Glutamatergic neuron (in vitro differentiated cells): ENCODE data around the gene DIAPH1. TPM values are rescaled to one million over a fixed set of nuclear protein-coding genes. Genes with fewer than 3 reads are reported as not detected.

ENCODE experiments used
- DNase-seq: peaks from one replicate; pipeline ENCODE4 v3.0.0; 2022
- H3K27ac Mint-ChIP-seq: one replicate; pipeline ENCODE4 v1.8.0; 2020; ENCODE audit warnings: mild to moderate bottlenecking, mixed read lengths, inconsistent platforms; ENCODE audit not compliant: unreplicated experiment
- H3K27me3 Mint-ChIP-seq: one replicate; pipeline ENCODE4 v1.8.0; 2020; ENCODE audit warnings: mild to moderate bottlenecking, moderate library complexity, mixed read lengths, inconsistent platforms; ENCODE audit not compliant: unreplicated experiment
- H3K36me3 Mint-ChIP-seq: one replicate; pipeline ENCODE4 v1.8.0; 2020; ENCODE audit warnings: mild to moderate bottlenecking, mixed read lengths, inconsistent platforms; ENCODE audit not compliant: unreplicated experiment
- H3K4me1 Mint-ChIP-seq: one replicate; pipeline ENCODE4 v1.8.0; 2020; ENCODE audit warnings: mild to moderate bottlenecking, low read depth, mixed read lengths, inconsistent platforms; ENCODE audit not compliant: unreplicated experiment
- H3K4me3 Mint-ChIP-seq: one replicate; pipeline ENCODE4 v1.8.0; 2020; ENCODE audit warnings: mild to moderate bottlenecking, mixed read lengths, inconsistent platforms; ENCODE audit not compliant: unreplicated experiment
- H3K9me3 Mint-ChIP-seq: one replicate; pipeline ENCODE4 v1.8.0; 2020; ENCODE audit warnings: mild to moderate bottlenecking, moderate library complexity, mixed read lengths, inconsistent platforms; ENCODE audit not compliant: unreplicated experiment
- CTCF ChIP-seq: fragments of 200-600 bp; sonication (generic); IDR thresholded peaks from one replicate; pipeline ENCODE4 v1.5.0; 2021; ENCODE audit not compliant: partially characterized antibody, unreplicated experiment
- total RNA-seq: library from RNA; stranded (reverse); fragmentation: NEBNext Ultra II Directional; extraction: Animal tissue kit (Norgen Biotek cat#: 25700); gene quantifications from one replicate; pipeline ENCODE4 v1.2.1, GENCODE V29; 2021; ENCODE audit not compliant: unreplicated experiment

The DIAPH1 gene
- total RNA-seq, 1 donor from 2014 or later: 51.6 TPM

- no peaks in the 10 kb centered on the region for H3K4me1 Mint-ChIP-seq
- no peak overlapping the region for H3K27ac Mint-ChIP-seq
- H3K36me3 Mint-ChIP-seq: peaks cover 3% of the 10 kb centered on the region
- no peak for DNase-seq
- H3K9me3 Mint-ChIP-seq: peaks cover 5% of the 10 kb centered on the region
- H3K27me3 Mint-ChIP-seq: peaks cover 5% of the 10 kb centered on the region
- no peak overlapping the region for H3K4me3 Mint-ChIP-seq
- no peak for TF ChIP-seq CTCF
Observed at GRCh38 chr5:141662028-141662427, 43.2 kb upstream of the DIAPH1 start.

GRCh38 chr5:141657937-141658545, 39.2 kb upstream of the DIAPH1 start:
- Mint-ChIP-seq H3K4me1 (no peaks in the 10 kb centered on the region), H3K36me3 (peaks cover 3% of the 10 kb centered on the region), H3K27ac (no peak overlapping the region), H3K9me3 (peaks cover 7% of the 10 kb centered on the region), H3K4me3 (no peak overlapping the region), H3K27me3 (peaks cover 8% of the 10 kb centered on the region)
- no peak for TF ChIP-seq CTCF
- DNase-seq: no peak

GRCh38 chr5:141657404-141657803, 38.6 kb upstream of the DIAPH1 start:
- Mint-ChIP-seq H3K4me1 (no peaks in the 10 kb centered on the region), H3K9me3 (peaks cover 9% of the 10 kb centered on the region), H3K36me3 (peaks cover 3% of the 10 kb centered on the region), H3K27me3 (peaks cover 6% of the 10 kb centered on the region), H3K27ac (no peak overlapping the region), H3K4me3 (no peak overlapping the region)
- no peak for DNase-seq
- TF ChIP-seq CTCF: no peak

GRCh38 chr5:141656396-141656795, 37.6 kb upstream of the DIAPH1 start:
- DNase-seq: no peak
- Mint-ChIP-seq H3K36me3 (peaks cover 3% of the 10 kb centered on the region), H3K4me3 (no peak overlapping the region), H3K9me3 (peaks cover 9% of the 10 kb centered on the region), H3K4me1 (no peaks in the 10 kb centered on the region), H3K27me3 (peaks cover 5% of the 10 kb centered on the region), H3K27ac (no peak overlapping the region)
- TF ChIP-seq CTCF: no peak

GRCh38 chr5:141655020-141655419, 36.2 kb upstream of the DIAPH1 start:
- Mint-ChIP-seq H3K27ac (no peak overlapping the region), H3K9me3 (peaks cover 10% of the 10 kb centered on the region), H3K27me3 (peaks cover 5% of the 10 kb centered on the region), H3K4me1 (no peaks in the 10 kb centered on the region), H3K4me3 (no peak overlapping the region), H3K36me3 (peaks cover 3% of the 10 kb centered on the region)
- DNase-seq: no peak
- no peak for TF ChIP-seq CTCF
